HG03095 (cell line): ENCODE data around the gene ELK1.
"Not testable (repeated sequence)": the region's sequence is repeated elsewhere in the genome, so short reads cannot be mapped to it uniquely, and the experiment has no call there.

ENCODE experiments used
- ATAC-seq: cut with Tn5 transposase; IDR thresholded peaks from one replicate; pipeline ENCODE4 v1.9.1; 2021; ENCODE audit warnings: moderate library complexity; ENCODE audit not compliant: unreplicated experiment

Gene ELK1

GRCh38 chrX:47613082-47613481, 37.3 kb downstream of the ELK1 start:
- ATAC-seq = no peak

GRCh38 chrX:47612418-47612817, 37.9 kb downstream of the ELK1 start:
- no peak for ATAC-seq

DNA sequence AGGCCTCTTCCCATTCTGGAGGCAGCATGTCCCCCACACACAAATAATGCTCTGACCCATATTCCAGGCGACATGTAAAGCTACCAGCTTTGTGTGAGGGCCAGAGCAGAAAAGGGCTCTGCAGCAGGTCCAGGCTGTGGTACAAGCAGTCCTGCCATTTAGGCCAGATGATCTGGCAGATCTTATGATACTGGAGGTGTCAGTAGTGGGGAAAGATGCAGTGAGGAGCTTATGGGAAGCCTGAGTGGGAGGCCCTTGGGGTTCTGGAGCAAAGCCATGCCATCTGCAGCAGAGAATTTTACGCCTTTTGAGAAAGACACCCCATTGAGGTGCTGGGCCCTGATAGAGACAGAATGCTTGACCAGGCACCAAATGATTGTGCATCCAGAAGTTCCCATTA, 38.4 kb downstream of the ELK1 start:
- ATAC-seq = no peak

- ATAC-seq = no peak
These were observed 38.9 kb downstream of the ELK1 start for GRCh38 chrX:47611489-47611888.

DNA sequence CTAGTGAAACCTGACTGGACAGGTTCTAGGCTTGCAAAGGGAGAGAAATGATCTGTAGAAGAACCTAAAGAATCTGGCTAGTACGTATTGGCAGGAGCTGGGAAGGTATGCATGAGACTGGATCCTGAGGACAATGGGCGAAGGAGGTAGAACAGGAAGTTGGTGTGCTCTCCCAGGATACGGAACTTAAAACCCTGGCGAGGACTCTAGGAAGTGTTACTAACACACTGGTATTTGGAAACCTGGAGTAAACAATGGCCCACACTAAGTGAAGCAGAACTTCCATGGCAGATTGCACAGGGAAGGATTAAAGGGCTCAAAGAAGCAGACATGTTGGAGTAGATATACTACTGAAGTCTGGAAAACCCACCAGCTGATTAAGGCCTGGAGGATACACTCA, 39.9 kb downstream of the ELK1 start:
- no peak for ATAC-seq

DNA sequence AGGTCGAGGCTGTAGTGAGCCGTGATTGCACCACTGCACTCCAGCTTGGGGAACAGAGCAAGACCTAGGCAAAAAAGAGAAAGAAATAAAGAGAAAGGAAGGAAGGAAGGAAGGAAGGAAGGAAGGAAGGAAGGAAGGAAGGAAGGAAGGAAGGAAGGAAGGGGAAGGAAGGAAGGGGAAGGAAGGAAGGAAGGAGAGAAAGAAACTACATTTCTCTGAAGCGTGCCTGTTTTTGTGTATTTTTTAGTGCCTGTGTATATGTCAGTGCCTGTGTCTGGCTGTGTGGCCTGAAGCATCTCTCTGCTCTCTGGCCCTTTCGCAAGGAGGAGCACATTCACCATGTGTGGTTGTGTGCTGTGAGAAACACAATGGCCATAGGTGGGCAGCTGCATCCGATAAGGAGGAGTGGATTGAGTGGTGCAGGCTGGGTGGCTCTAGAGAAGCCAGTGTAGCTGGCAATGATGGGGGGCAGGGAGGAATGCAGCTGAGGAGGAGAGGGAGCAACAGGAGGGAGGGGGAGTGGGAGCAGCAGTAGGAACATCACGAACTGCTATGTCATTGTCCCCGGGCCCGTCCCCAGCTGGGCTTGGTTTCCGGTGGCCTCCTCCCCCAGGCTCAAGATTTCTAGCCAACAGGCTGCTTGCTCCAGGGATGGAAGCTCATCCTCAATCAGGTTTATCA, 42.1 kb downstream of the ELK1 start:
- no peak for ATAC-seq

- no peak for ATAC-seq
These were observed 43.3 kb downstream of the ELK1 start for GRCh38 chrX:47607091-47607490.

GRCh38 chrX:47605024-47605423, 45.3 kb downstream of the ELK1 start:
- ATAC-seq = no peak

- not testable (repeated sequence) for ATAC-seq
These were observed 47.2 kb downstream of the ELK1 start for GRCh38 chrX:47603125-47603524.

- ATAC-seq = no peak
These were observed 53.1 kb downstream of the ELK1 start for GRCh38 chrX:47597222-47597621.

- ATAC-seq = no peak
These were observed 54.1 kb downstream of the ELK1 start for GRCh38 chrX:47596256-47596655.

- ATAC-seq = no peak
These were observed 54.6 kb downstream of the ELK1 start for GRCh38 chrX:47595716-47596251.

DNA sequence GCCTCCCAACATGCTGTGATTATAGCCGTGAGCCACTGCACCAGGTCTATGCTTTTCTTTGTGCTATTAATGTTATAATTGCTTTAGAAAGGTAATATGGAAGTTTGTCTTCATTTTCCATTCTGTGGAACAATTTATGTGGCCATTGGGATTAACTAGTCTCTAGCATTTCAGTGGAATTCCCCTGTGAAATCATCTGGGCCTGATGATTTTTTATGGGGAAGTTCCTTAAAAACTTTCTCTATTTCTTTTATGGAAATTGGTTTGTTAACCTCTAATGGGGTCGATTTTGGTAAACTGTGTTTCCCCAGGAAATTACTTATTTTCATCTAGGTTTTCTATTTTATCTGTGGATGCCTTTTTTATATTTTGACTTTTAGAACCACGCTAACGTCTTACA, 56.8 kb downstream of the ELK1 start:
- no peak for ATAC-seq

GRCh38 chrX:47590984-47591383, 59.4 kb downstream of the ELK1 start:
- no peak for ATAC-seq

DNA sequence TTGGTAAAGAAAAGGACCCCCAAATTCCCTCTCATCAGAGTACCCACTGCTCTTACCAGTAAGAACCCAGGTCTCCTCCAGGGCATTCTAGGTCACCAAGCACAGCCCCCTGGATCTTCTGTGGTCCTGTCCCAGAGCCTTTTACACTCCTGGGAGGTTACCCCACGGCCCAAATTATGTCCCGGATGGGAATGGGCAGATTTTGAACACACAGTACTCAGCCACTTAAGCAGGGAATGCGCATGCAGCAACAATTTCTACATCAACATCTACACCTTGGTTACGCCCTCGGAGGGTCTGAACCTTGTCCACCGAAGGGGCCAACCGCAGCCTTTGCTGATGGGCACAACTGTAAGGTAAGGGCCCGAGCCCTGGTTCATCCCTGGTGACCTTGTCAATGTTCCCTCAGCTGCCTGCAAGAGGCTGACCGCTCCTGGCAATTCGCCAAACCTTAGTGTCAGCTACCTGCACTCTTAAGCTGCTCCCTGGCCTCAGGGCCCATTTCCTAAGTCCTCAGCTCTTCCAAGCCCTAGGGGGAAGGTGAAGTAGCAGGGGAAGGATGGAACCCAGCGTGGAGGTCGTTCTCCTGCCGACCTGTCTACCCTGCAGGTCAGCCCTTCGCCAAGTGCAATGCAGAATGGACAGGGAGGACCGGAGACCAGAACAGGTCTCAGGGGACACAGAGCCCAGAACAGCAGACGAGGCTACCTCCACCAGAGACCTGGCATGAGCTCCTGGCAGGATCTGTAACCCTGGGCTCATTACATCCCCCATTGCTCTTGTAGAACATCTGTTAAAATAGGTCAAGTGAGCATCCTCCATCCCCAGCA, 62.2 kb downstream of the ELK1 start:
- no peak for ATAC-seq

- ATAC-seq = no peak
These were observed 63.1 kb downstream of the ELK1 start for GRCh38 chrX:47587091-47587891.

DNA sequence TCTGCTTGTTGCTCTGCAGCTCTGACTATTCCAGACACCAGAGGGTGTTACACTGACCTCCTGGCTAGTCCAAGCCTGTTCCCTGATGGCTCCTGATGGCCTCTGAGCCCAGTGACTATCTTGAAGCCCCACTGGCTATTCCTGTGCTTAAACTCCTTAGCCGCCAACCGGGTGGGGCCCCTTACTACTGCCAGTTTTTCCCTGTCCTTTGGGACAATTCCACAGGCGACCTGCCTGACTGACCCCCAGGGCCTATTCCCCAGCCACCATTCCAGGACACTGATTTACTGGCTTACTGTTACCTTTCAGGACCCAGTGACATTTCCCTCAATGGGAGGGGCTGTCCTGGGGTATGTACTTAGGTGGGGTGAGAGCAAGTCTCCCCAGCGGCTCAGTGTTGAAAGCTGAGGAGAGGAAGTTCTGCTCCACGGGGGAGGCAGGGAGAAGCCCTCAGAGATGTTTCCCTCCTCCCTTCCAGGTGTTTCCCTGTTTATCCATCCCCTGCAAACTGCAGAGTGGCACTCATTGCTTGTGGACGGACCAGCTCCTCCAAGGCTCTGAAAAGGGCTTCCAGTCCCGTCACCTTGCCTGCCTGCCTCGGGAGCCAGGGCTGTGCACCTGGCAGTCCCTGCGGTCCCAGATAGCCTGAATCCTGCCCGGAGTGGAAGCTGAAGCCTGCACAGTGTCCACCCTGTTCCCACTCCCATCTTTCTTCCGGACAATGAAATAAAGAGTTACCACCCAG, 64.1 kb downstream of the ELK1 start:
- ATAC-seq = no peak
